ENCODE measurements around the gene CNP. TPM values are rescaled to one million over a fixed set of nuclear protein-coding genes. Genes with fewer than 3 reads are reported as not detected.
"Not testable (repeated sequence)": the region's sequence is repeated elsewhere in the genome, so short reads cannot be mapped to it uniquely, and the experiment has no call there.

The CNP gene
- total RNA-seq, 1 experiment from 2014 or later: 144 TPM

GRCh38 chr17:42017866-42018200 lies 51.2 kb downstream of the CNP start:
- DNase-seq: no peak
- Mint-ChIP-seq H3K9me3 (ENCODE audit: low read depth, unreplicated experiment) (peaks cover 3% of the 10 kb centered on the region), H3K36me3 (ENCODE audit: insufficient read depth, unreplicated experiment) (peaks cover 87% of the 10 kb centered on the region), H3K27me3 (ENCODE audit: unreplicated experiment) (no peaks in the 10 kb centered on the region), H3K4me1 (ENCODE audit: low read depth, unreplicated experiment) (peaks cover 63% of the 10 kb centered on the region), H3K27ac (ENCODE audit: unreplicated experiment) (peak overlapping the region; percentile 99), H3K4me3 (ENCODE audit: low read depth, unreplicated experiment) (peak overlapping the region; percentile 99)
- BruUV-seq (replicated peaks): no TSS peak
- intact Hi-C loops (cut with micrococcal nuclease; ENCODE audit: unreplicated experiment): no loop called here
- TF ChIP-seq CTCF (IDR thresholded peaks at IDR 0.05; ENCODE audit: unreplicated experiment): no peak
- CTCF ChIA-PET: interaction anchor here (0.6 to 4.2 kb wide), 18 partner anchors 9 to 503 kb away, joined by 3 to 38 read pairs (median 5); partner anchors contain the start of genes DHX58 and JUP

DNA sequence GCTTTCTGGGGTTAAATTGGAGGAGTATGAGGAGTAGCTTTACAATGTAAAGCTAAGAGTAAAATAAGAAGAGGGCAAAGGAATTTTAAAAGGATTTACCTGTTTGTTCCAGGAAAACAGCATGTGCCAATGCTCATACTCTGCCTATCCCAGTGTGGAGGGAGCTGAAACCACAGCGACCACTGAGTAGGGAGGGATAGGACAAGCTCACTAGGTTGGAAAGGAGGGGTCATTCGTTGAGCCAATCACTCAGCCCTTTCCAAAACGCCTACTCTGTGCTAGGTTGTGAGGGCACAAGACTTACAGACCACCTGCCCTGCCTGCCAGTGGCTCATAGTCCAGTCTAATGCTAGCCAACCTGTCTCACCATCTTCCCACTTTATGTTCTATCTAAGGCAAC lies 51.7 kb downstream of the CNP start:
- H3K9me3 Mint-ChIP-seq (ENCODE audit: low read depth, unreplicated experiment): peaks cover 3% of the 10 kb centered on the region
- no peaks in the 10 kb centered on the region for H3K27me3 Mint-ChIP-seq (ENCODE audit: unreplicated experiment)

DNA sequence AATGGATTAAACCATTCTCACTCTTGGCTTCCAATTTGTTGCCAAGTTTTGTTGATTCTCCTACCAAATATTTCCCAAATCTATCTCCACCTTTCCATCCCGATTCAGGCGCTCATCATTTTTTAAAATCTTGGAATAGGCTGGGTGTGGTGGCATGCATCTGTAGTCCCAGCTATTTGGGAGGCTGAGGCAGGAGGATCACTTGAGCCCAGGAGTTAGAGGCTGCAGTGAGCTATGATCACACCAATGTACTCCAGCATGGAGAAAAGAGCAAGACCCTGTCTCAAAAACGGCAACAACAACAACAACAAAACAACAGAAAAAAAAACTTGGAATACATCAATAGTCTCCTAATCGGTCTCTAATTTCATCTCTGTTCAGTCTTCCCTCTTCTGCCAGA lies 52.4 kb downstream of the CNP start:
- TF ChIP-seq CTCF (IDR thresholded peaks at IDR 0.05; ENCODE audit: unreplicated experiment): no peak
- intact Hi-C loops (cut with micrococcal nuclease; ENCODE audit: unreplicated experiment): no loop called here
- H3K36me3 Mint-ChIP-seq (ENCODE audit: insufficient read depth, unreplicated experiment): peaks cover 88% of the 10 kb centered on the region
- H3K4me3 Mint-ChIP-seq (ENCODE audit: low read depth, unreplicated experiment): peak overlapping the region; percentile 99
- no peak for DNase-seq
- CTCF ChIA-PET: interaction anchor here (1.0 to 4.2 kb wide), 4 partner anchors 11 to 233 kb away, joined by 4 to 38 read pairs (median 6); partner anchors contain the start of gene JUP
- no peaks in the 10 kb centered on the region for H3K27me3 Mint-ChIP-seq (ENCODE audit: unreplicated experiment)
- no TSS peak for BruUV-seq (replicated peaks)
- peaks cover 3% of the 10 kb centered on the region for H3K9me3 Mint-ChIP-seq (ENCODE audit: low read depth, unreplicated experiment)
- H3K4me1 Mint-ChIP-seq (ENCODE audit: low read depth, unreplicated experiment): peaks cover 62% of the 10 kb centered on the region
- peak overlapping the region; percentile 99 for H3K27ac Mint-ChIP-seq (ENCODE audit: unreplicated experiment)

More for the DNA sequence above, 51.7 kb downstream of the CNP start:
- peaks cover 60% of the 10 kb centered on the region for H3K4me1 Mint-ChIP-seq (ENCODE audit: low read depth, unreplicated experiment)
- no peak for DNase-seq
- H3K27ac Mint-ChIP-seq (ENCODE audit: unreplicated experiment): peak overlapping the region; percentile 99
- intact Hi-C loops (cut with micrococcal nuclease; ENCODE audit: unreplicated experiment): no loop called here
- peak overlapping the region; percentile 99 for H3K4me3 Mint-ChIP-seq (ENCODE audit: low read depth, unreplicated experiment)
- peaks cover 85% of the 10 kb centered on the region for H3K36me3 Mint-ChIP-seq (ENCODE audit: insufficient read depth, unreplicated experiment)
- no peak for TF ChIP-seq CTCF (IDR thresholded peaks at IDR 0.05; ENCODE audit: unreplicated experiment)
- CTCF ChIA-PET: interaction anchor here (0.8 to 4.2 kb wide), 14 partner anchors 9 to 502 kb away, joined by 3 to 38 read pairs (median 6); partner anchors contain the start of genes DHX58 and JUP
- no TSS peak for BruUV-seq (replicated peaks)

- peak; percentile 99 for DNase-seq
- H3K4me1 Mint-ChIP-seq (ENCODE audit: low read depth, unreplicated experiment): peaks cover 69% of the 10 kb centered on the region
- CTCF ChIA-PET: interaction anchor here (0.5 to 1.8 kb wide), 17 partner anchors 17 to 233 kb away, joined by 3 to 14 read pairs (median 4); partner anchors contain the start of genes ACLY, DHX58, JUP and KAT2A
- BruUV-seq (replicated peaks): no TSS peak
- H3K36me3 Mint-ChIP-seq (ENCODE audit: insufficient read depth, unreplicated experiment): peaks cover 91% of the 10 kb centered on the region
- peak; percentile 96 for TF ChIP-seq CTCF (IDR thresholded peaks at IDR 0.05; ENCODE audit: unreplicated experiment)
- H3K4me3 Mint-ChIP-seq (ENCODE audit: low read depth, unreplicated experiment): peak within 1 kb of the TSS; percentile 99
- no peaks in the 10 kb centered on the region for H3K27me3 Mint-ChIP-seq (ENCODE audit: unreplicated experiment)
- H3K27ac Mint-ChIP-seq (ENCODE audit: unreplicated experiment): peak within 1 kb of the TSS; percentile 99
- intact Hi-C loops (cut with micrococcal nuclease; ENCODE audit: unreplicated experiment): no loop called here
- peaks cover 3% of the 10 kb centered on the region for H3K9me3 Mint-ChIP-seq (ENCODE audit: low read depth, unreplicated experiment)
These were observed 53.2 kb downstream of the CNP start, which contains the start of gene NKIRAS2 for GRCh38 chr17:42019509-42020404. NKIRAS2 (plus strand) TSS chr17:42020090; CDS start chr17:42021578, 1,488 bp downstream.

DNA sequence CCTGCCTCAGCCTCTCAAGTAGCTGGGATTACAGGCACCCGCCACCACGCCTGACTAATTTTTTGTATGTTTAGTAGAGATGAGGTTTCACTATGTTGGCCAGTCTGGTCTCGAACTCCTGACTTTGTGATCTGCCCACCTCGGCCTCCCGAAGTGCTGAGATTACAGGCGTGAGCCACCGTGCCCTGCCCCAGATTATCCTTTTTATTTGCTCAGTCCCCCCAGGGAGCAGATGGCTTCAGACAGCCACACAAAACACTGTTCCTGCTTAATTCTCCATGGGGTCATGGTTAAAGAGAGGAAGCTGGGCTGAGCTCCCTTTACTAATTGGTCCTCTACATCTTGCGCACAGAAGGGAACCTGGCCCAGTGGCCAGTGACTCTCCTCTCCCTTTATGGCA lies 54.2 kb downstream of the CNP start:
- DNase-seq; intact Hi-C loops (cut with micrococcal nuclease; ENCODE audit: unreplicated experiment); H3K27me3 Mint-ChIP-seq (ENCODE audit: unreplicated experiment); H3K9me3 Mint-ChIP-seq (ENCODE audit: low read depth, unreplicated experiment): not testable (repeated sequence)
- BruUV-seq (replicated peaks): TSS peak; percentile 51
- Mint-ChIP-seq H3K27ac (ENCODE audit: unreplicated experiment) (peak overlapping the region; percentile 99), H3K4me1 (ENCODE audit: low read depth, unreplicated experiment) (peaks cover 73% of the 10 kb centered on the region), H3K36me3 (ENCODE audit: insufficient read depth, unreplicated experiment) (peaks cover 91% of the 10 kb centered on the region), H3K4me3 (ENCODE audit: low read depth, unreplicated experiment) (peak overlapping the region; percentile 99)
- CTCF ChIA-PET: interaction anchor here (1.1 to 1.8 kb wide), 4 partner anchors 18 to 103 kb away, joined by 3 to 14 read pairs (median 4); partner anchors contain the start of gene ACLY

Data from Calu3 (cell line).